Body of pancreas (tissue), 4 donors: ENCODE measurements around the gene NUP62CL. TPM values are rescaled to one million over a fixed set of nuclear protein-coding genes. Genes with fewer than 3 reads are reported as not detected.
A peak's percentile ranks its signal among the peaks of the same experiment; 100 is the strongest.

Experiments used
- ATAC-seq: fragments of 150-250 bp; one replicate; pipeline ENCODE4 v1.9.1; 2016
- DNase-seq, 4 donors: peaks; one replicate each; pipeline ENCODE4 v3.0.0-alpha.2; 2019
- H3K27ac ChIP-seq, 4 donors: fragments of 200-600 bp; sonication (generic); 1 replicate in 3 of 4; 2 replicates in 1 of 4; pipeline versions ENCODE4 v1.5.1 to v1.6.1; 2016 to 2019; ENCODE audit warnings: mild to moderate bottlenecking in 1 of 4, mixed read lengths in 1 of 4, moderate library complexity in 1 of 4
- H3K27me3 ChIP-seq, 2 donors: fragments of 200-600 bp; sonication (generic); one replicate each; pipeline ENCODE4 v1.6.0; 2016; ENCODE audit warnings: mild to moderate bottlenecking in 1 of 2
- H3K36me3 ChIP-seq, 2 donors: fragments of 200-600 bp; sonication (generic); replicated peaks in 1 of 2; 2 replicates each; pipeline ENCODE4 v1.5.1; 2016; ENCODE audit warnings: low read depth in 2 of 2; ENCODE audit not compliant: insufficient read depth in 1 of 2
- H3K4me1 ChIP-seq: fragments of 200-600 bp; sonication (generic); one replicate; pipeline ENCODE4 v1.6.0; 2016
- H3K4me3 ChIP-seq, 2 donors: fragments of 200-600 bp; sonication (generic); 1 replicate in 1 of 2; 2 replicates in 1 of 2; pipeline ENCODE4 v1.5.1; 2016 to 2019
- H3K9me3 ChIP-seq, 3 donors: fragments of 200-600 bp; sonication (generic); 1 replicate in 2 of 3; 2 replicates in 1 of 3; pipeline ENCODE4 v1.5.1; 2016
- POLR2A ChIP-seq, 3 donors: fragments of 450-650 bp; IDR thresholded peaks; one replicate each; pipeline ENCODE4 v1.6.1; 2016; ENCODE audit warnings: antibody characterized with exemption in 3 of 3, mild to moderate bottlenecking in 2 of 3
- WGBS, 2 donors: methylation state at CpG; one replicate each; pipeline ENCODE4 v1.1.5; 2017; 5-methylcytosine and 5-hydroxymethylcytosine counted together
- intact Hi-C: fragments of 100-400 bp; cut with DNase I; formaldehyde crosslinking; loops from one replicate; pipeline ENCODE4 v1.15.1; 2023
- total RNA-seq, 2 donors: library from RNA; depleted of rRNA; stranded (reverse); fragments of >200 nt; gene quantifications; one replicate each; pipeline ENCODE4 v1.1.0, GENCODE V29; 2016
- TF ChIP-seq, protein P1 (sequence below), 7 experiments: fragments of 450-650 bp in 4 of 7; fragments of 200-600 bp in 3 of 7; sonication (generic) in 3 of 7; IDR thresholded peaks; one replicate each; pipeline ENCODE4 v1.5.1; 2016 to 2019; ENCODE audit warnings: antibody characterized with exemption in 7 of 7

NUP62CL gene
- total RNA-seq, 2 donors from 2014 or later: 3.3 to 9.3 TPM

DNA sequence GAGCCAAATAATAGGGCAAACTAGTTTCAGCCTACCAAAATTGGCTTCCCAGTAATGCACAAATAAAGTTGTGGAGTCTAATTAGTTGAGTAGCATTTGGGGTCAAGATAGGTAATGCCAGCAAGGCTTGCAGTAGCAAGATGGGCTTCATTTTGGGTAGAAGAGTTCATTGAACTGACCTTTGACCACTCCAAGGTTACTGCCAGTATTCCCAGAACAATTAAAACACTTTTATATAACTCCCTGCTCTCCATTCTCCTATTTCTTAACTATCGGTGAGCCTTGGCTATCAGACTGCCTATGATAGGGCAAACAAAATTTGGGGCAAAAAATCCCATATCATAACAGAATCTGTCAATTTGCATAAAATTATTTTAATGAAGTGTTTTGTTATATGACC, 7.2 kb upstream of the NUP62CL start:
- ATAC-seq (no peak), DNase-seq (no peak)
- 71 to 83% methylated on average over 1 of the region's 1 CpG for WGBS, 2 donors
- Histone ChIP-seq H3K9me3 (no peaks in the 10 kb centered on the region), H3K4me3 (no peak overlapping the region), H3K27me3 (no peaks in the 10 kb centered on the region), H3K27ac (no peak overlapping the region), H3K36me3 (no peaks in the 10 kb centered on the region), H3K4me1 (no peaks in the 10 kb centered on the region)
- intact Hi-C loops: no loop called here
- TF ChIP-seq, protein P1, sequence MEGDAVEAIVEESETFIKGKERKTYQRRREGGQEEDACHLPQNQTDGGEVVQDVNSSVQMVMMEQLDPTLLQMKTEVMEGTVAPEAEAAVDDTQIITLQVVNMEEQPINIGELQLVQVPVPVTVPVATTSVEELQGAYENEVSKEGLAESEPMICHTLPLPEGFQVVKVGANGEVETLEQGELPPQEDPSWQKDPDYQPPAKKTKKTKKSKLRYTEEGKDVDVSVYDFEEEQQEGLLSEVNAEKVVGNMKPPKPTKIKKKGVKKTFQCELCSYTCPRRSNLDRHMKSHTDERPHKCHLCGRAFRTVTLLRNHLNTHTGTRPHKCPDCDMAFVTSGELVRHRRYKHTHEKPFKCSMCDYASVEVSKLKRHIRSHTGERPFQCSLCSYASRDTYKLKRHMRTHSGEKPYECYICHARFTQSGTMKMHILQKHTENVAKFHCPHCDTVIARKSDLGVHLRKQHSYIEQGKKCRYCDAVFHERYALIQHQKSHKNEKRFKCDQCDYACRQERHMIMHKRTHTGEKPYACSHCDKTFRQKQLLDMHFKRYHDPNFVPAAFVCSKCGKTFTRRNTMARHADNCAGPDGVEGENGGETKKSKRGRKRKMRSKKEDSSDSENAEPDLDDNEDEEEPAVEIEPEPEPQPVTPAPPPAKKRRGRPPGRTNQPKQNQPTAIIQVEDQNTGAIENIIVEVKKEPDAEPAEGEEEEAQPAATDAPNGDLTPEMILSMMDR (IDR thresholded peaks at IDR 0.05): no peak
- TF ChIP-seq POLR2A (IDR thresholded peaks at IDR 0.05): no peak

DNA sequence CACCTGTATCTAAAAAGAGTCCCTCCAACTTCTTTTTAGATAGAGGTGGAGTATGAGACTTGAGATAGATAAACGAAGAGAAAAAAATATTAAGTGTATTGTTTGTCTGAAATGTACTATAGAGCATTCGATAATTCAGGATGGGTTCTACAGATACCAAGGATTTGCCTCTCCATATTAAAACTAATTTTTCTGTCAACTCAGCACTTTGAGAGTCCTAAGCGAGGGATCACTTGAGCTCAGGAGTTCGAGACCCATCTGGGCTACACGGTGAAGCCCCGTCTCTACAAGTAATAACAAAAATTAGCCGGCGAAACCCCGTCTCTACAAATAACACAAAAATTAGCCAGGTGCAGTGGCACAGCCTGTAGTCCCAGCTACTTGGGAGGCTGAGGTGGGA, 1.7 kb upstream of the NUP62CL start:
- 92 to 94% methylated on average over 9 of the region's 9 CpGs for WGBS, 2 donors
- intact Hi-C loops: no loop called here
- H3K4me1 ChIP-seq: no peaks in the 10 kb centered on the region
- ATAC-seq (no peak), DNase-seq (no peak)
- H3K9me3 ChIP-seq: no peaks in the 10 kb centered on the region
- TF ChIP-seq, protein P1 (IDR thresholded peaks at IDR 0.05): no peak
- TF ChIP-seq POLR2A (IDR thresholded peaks at IDR 0.05): no peak
- H3K27me3 ChIP-seq: no peaks in the 10 kb centered on the region
- no peak overlapping the region for H3K27ac ChIP-seq
- no peak overlapping the region for H3K4me3 ChIP-seq
- H3K36me3 ChIP-seq: no peaks in the 10 kb centered on the region

- H3K27me3 ChIP-seq: no peaks in the 10 kb centered on the region
- H3K9me3 ChIP-seq: no peaks in the 10 kb centered on the region
- no peak for ATAC-seq
- intact Hi-C loops: no loop called here
- TF ChIP-seq POLR2A (IDR thresholded peaks at IDR 0.05): no peak
- TF ChIP-seq, protein P1 (IDR thresholded peaks at IDR 0.05): no peak
- no peak for DNase-seq
- H3K4me1 ChIP-seq: no peaks in the 10 kb centered on the region
- H3K4me3 ChIP-seq: no peak overlapping the region
- 85 to 86% methylated on average over 7 of the region's 7 CpGs for WGBS, 2 donors
- H3K36me3 ChIP-seq: no peaks in the 10 kb centered on the region
- H3K27ac ChIP-seq: no peak overlapping the region
Observed at GRCh38 chrX:107207089-107207488, 856 bp upstream of the NUP62CL start.

- Histone ChIP-seq H3K4me3 (no peak overlapping the region), H3K4me1 (no peaks in the 10 kb centered on the region), H3K36me3 (no peaks in the 10 kb centered on the region), H3K9me3 (no peaks in the 10 kb centered on the region), H3K27me3 (no peaks in the 10 kb centered on the region), H3K27ac (no peak overlapping the region)
- DNase-seq: no peak
- WGBS, 2 donors: 42 to 45% methylated on average over 7 to 9 of the region's 9 CpGs
- no peak for ATAC-seq
- intact Hi-C loops: no loop called here
- TF ChIP-seq POLR2A (IDR thresholded peaks at IDR 0.05): no peak
- TF ChIP-seq, protein P1 (IDR thresholded peaks at IDR 0.05): no peak
Observed at GRCh38 chrX:107206697-107207065, 448 bp upstream of the NUP62CL start.

DNA sequence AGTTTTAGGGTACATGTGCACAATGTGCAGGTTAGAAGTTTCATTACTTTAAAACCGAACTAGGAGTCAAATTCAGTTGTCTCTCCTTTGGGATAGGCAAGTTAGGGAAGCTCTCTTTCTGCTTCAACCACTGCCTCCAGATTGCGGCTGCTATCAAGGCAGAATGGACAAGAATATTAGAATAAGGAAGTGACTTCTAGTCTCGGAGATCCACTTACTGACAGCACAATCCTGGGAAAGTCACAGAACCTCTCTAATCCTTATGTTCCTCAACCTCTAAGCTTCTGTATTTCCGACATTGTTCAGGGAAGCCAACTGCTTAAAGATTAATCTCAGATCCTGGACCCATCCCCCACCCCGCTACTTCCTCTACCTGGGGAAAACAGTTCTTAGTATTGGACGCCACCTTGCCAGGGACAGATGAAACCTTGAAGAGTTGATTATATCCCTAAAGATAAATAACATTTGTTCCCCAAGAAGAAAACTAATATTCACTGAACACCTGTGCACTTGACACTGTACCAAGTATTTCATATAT, 2.1 kb downstream of the NUP62CL start:
- H3K9me3 ChIP-seq: no peaks in the 10 kb centered on the region
- 21 to 42% methylated on average over 5 to 6 of the region's 6 CpGs for whole genome bisulfite sequencing, 2 donors
- intact Hi-C loops: no loop called here
- H3K36me3 ChIP-seq: no peaks in the 10 kb centered on the region
- H3K27me3 ChIP-seq: no peaks in the 10 kb centered on the region
- ATAC-seq: no peak
- TF ChIP-seq, protein P1 (IDR thresholded peaks at IDR 0.05): no peak
- peak in 1 of 3 donors; percentile 15 for TF ChIP-seq POLR2A (IDR thresholded peaks at IDR 0.05)
- no peak overlapping the region for H3K4me3 ChIP-seq
- peak overlapping the region in 2 of 4 donors; percentile 30 to 52 for H3K27ac ChIP-seq
- no peaks in the 10 kb centered on the region for H3K4me1 ChIP-seq
- DNase-seq: peak; percentile 54 to 76 (median 70)
